DND-41 (cell line): Measurements from ENCODE around the gene FBN1.

Experiments
- ATAC-seq: fragments of 200-7000 bp; cut with Tn5 transposase; 3 replicates; pipeline ENCODE4 v1.9.1; 2021; ENCODE audit warnings: low read depth; ENCODE audit not compliant: insufficient read depth
- DNase-seq: peaks from one replicate; pipeline ENCODE4 v3.0.0-alpha.2; 2020
- H2AFZ ChIP-seq: 2 replicates; pipeline ENCODE4 v1.6.0; 2012; ENCODE audit warnings: low read depth, low read length
- H3K27ac ChIP-seq: 2 replicates; pipeline ENCODE4 v1.5.1; 2012; ENCODE audit warnings: low read length, inconsistent platforms
- H3K27me3 ChIP-seq: fragments of 200-600 bp; sonication (generic); 2 replicates; pipeline ENCODE4 v1.6.0; 2012; ENCODE audit warnings: low read length, mild to moderate bottlenecking, inconsistent platforms; ENCODE audit not compliant: insufficient read depth, poor library complexity
- H3K36me3 ChIP-seq: 2 replicates; pipeline ENCODE4 v1.5.1; 2012; ENCODE audit warnings: low read length, inconsistent platforms; ENCODE audit not compliant: insufficient read depth
- H3K4me1 ChIP-seq: 2 replicates; pipeline ENCODE4 v1.5.1; 2012; ENCODE audit warnings: mild to moderate bottlenecking, low read length; ENCODE audit not compliant: insufficient read depth
- H3K4me2 ChIP-seq: 2 replicates; pipeline ENCODE4 v1.6.0; 2012; ENCODE audit warnings: mild to moderate bottlenecking, moderate library complexity, low read length, inconsistent platforms; ENCODE audit not compliant: insufficient read depth
- H3K4me3 ChIP-seq, 2 experiments: fragments of 200-600 bp in 1 of 2; shearing (Covaris generic) in 1 of 2; 2 replicates each; pipeline ENCODE4 v1.5.1; 2012 to 2016; ENCODE audit warnings: inconsistent platforms in 2 of 2, low read length in 2 of 2, mild to moderate bottlenecking in 2 of 2, low read depth in 1 of 2, moderate library complexity in 1 of 2
- H3K79me2 ChIP-seq: 2 replicates; pipeline ENCODE4 v1.6.0; 2012; ENCODE audit warnings: low read length, inconsistent platforms; ENCODE audit not compliant: insufficient read depth
- H3K9ac ChIP-seq: 2 replicates; pipeline ENCODE4 v1.6.0; 2012; ENCODE audit warnings: low read depth, mild to moderate bottlenecking, inconsistent platforms, low read length, moderate library complexity
- H3K9me3 ChIP-seq: 2 replicates; pipeline ENCODE4 v1.5.1; 2012; ENCODE audit warnings: low read length, moderate library complexity, mild to moderate bottlenecking, inconsistent platforms; ENCODE audit not compliant: insufficient read depth, severe bottlenecking
- H4K20me1 ChIP-seq: 2 replicates; pipeline ENCODE4 v1.6.0; 2012; ENCODE audit warnings: low read length; ENCODE audit not compliant: insufficient read depth
- CTCF ChIP-seq: IDR thresholded peaks from 2 replicates; pipeline ENCODE4 v1.5.1; 2012; ENCODE audit warnings: borderline replicate concordance, low read length, moderate library complexity, mild to moderate bottlenecking; ENCODE audit not compliant: poor library complexity, severe bottlenecking; ENCODE audit errors: extremely low read depth
- EZH2 ChIP-seq: IDR thresholded peaks from 3 replicates; pipeline ENCODE4 v1.6.1; 2012; ENCODE audit warnings: borderline replicate concordance, low read depth, mild to moderate bottlenecking, moderate library complexity, low read length, inconsistent platforms; ENCODE audit not compliant: severe bottlenecking

Gene FBN1

GRCh38 chr15:48374472-48374871 lies 271.0 kb downstream of the FBN1 start:
- Histone ChIP-seq H2AFZ (no peak overlapping the region), H3K9me3 (no peaks in the 10 kb centered on the region), H3K4me2 (no peak overlapping the region), H3K27me3 (no peaks in the 10 kb centered on the region), H3K79me2 (no peaks in the 10 kb centered on the region), H3K9ac (no peak overlapping the region), H3K27ac (no peak overlapping the region), H4K20me1 (no peaks in the 10 kb centered on the region), H3K4me3 (no peak overlapping the region), H3K36me3 (no peaks in the 10 kb centered on the region), H3K4me1 (no peaks in the 10 kb centered on the region)
- DNase-seq (no peak), ATAC-seq (no peak)
- no peak for TF ChIP-seq EZH2
- TF ChIP-seq CTCF: no peak

- Histone ChIP-seq H4K20me1 (no peaks in the 10 kb centered on the region), H3K9ac (no peak overlapping the region), H3K36me3 (no peaks in the 10 kb centered on the region), H2AFZ (no peak overlapping the region), H3K27me3 (no peaks in the 10 kb centered on the region), H3K4me3 (no peak overlapping the region), H3K9me3 (no peaks in the 10 kb centered on the region), H3K4me2 (no peak overlapping the region), H3K27ac (no peak overlapping the region), H3K79me2 (no peaks in the 10 kb centered on the region), H3K4me1 (no peaks in the 10 kb centered on the region)
- TF ChIP-seq EZH2 (no peak), CTCF (no peak)
- no peak for DNase-seq
- no peak for ATAC-seq
These were observed 271.6 kb downstream of the FBN1 start for GRCh38 chr15:48373821-48374451.

- Histone ChIP-seq H3K79me2 (no peaks in the 10 kb centered on the region), H3K4me2 (no peak overlapping the region), H3K27ac (no peak overlapping the region), H3K4me1 (no peaks in the 10 kb centered on the region), H4K20me1 (no peaks in the 10 kb centered on the region), H3K9ac (no peak overlapping the region), H3K27me3 (no peaks in the 10 kb centered on the region), H3K4me3 (no peak overlapping the region), H2AFZ (no peak overlapping the region), H3K36me3 (no peaks in the 10 kb centered on the region), H3K9me3 (no peaks in the 10 kb centered on the region)
- TF ChIP-seq CTCF (no peak), EZH2 (no peak)
- DNase-seq: no peak
- ATAC-seq: no peak
These were observed 273.5 kb downstream of the FBN1 start for GRCh38 chr15:48371961-48372360.

GRCh38 chr15:48371550-48371949 lies 274.0 kb downstream of the FBN1 start:
- Histone ChIP-seq H3K4me1 (no peaks in the 10 kb centered on the region), H3K4me3 (no peak overlapping the region), H4K20me1 (no peaks in the 10 kb centered on the region), H3K4me2 (no peak overlapping the region), H3K9ac (no peak overlapping the region), H3K9me3 (no peaks in the 10 kb centered on the region), H3K79me2 (no peaks in the 10 kb centered on the region), H2AFZ (no peak overlapping the region), H3K27me3 (no peaks in the 10 kb centered on the region), H3K36me3 (no peaks in the 10 kb centered on the region), H3K27ac (no peak overlapping the region)
- no peak for DNase-seq
- ATAC-seq: no peak
- TF ChIP-seq CTCF (no peak), EZH2 (no peak)
